GM23248 (cell line): ENCODE data around the gene VLDLR. TPM values are rescaled to one million over a fixed set of nuclear protein-coding genes. Genes with fewer than 3 reads are reported as not detected.

ENCODE experiments used
- DNase-seq: peaks from one replicate; pipeline ENCODE4 v3.0.0-alpha.2; 2015
- H2AFZ ChIP-seq: fragments of 200-600 bp; sonication (generic); 2 replicates; pipeline ENCODE4 v1.6.1; 2016; ENCODE audit warnings: antibody characterized with exemption
- H3F3A ChIP-seq: fragments of 200-600 bp; sonication (generic); 2 replicates; pipeline ENCODE4 v1.6.1; 2016; ENCODE audit warnings: mild to moderate bottlenecking, antibody characterized with exemption, mixed run types; ENCODE audit not compliant: insufficient read depth
- H3K27ac ChIP-seq: fragments of 200-600 bp; sonication (generic); 2 replicates; pipeline ENCODE4 v1.5.1; 2016; ENCODE audit warnings: mild to moderate bottlenecking
- H3K27me3 ChIP-seq: fragments of 200-600 bp; sonication (generic); replicated peaks from 2 replicates; pipeline ENCODE4 v1.6.1; 2016; ENCODE audit warnings: mild to moderate bottlenecking; ENCODE audit not compliant: insufficient read depth
- H3K36me3 ChIP-seq: fragments of 200-600 bp; sonication (generic); 2 replicates; pipeline ENCODE4 v1.6.1; 2016; ENCODE audit warnings: low read depth, mild to moderate bottlenecking
- H3K4me1 ChIP-seq: fragments of 200-600 bp; sonication (generic); 2 replicates; pipeline ENCODE4 v1.6.1; 2016; ENCODE audit warnings: mild to moderate bottlenecking; ENCODE audit not compliant: insufficient read depth
- H3K4me2 ChIP-seq: fragments of 200-600 bp; sonication (generic); one replicate; pipeline ENCODE4 v1.6.1; 2016; ENCODE audit warnings: mild to moderate bottlenecking; ENCODE audit not compliant: unreplicated experiment
- H3K4me3 ChIP-seq: fragments of 200-600 bp; sonication (generic); 2 replicates; pipeline ENCODE4 v1.5.1; 2016; ENCODE audit warnings: mild to moderate bottlenecking
- H3K79me2 ChIP-seq: fragments of 200-600 bp; sonication (generic); 2 replicates; pipeline ENCODE4 v1.6.1; 2016; ENCODE audit warnings: mild to moderate bottlenecking; ENCODE audit not compliant: insufficient read depth
- H3K9ac ChIP-seq: fragments of 200-600 bp; sonication (generic); 2 replicates; pipeline ENCODE4 v1.6.1; 2016; ENCODE audit warnings: mild to moderate bottlenecking
- H3K9me2 ChIP-seq: fragments of 200-600 bp; sonication (generic); 2 replicates; pipeline ENCODE4 v1.6.1; 2016; ENCODE audit warnings: mixed run types, mild to moderate bottlenecking, moderate library complexity; ENCODE audit not compliant: insufficient read depth
- H3K9me3 ChIP-seq: fragments of 200-600 bp; sonication (generic); one replicate; pipeline ENCODE4 v1.6.1; 2017; ENCODE audit warnings: low read depth
- H4K20me1 ChIP-seq: fragments of 200-600 bp; sonication (generic); 2 replicates; pipeline ENCODE4 v1.6.0; 2016; ENCODE audit not compliant: insufficient read depth
- EZH2 ChIP-seq: fragments of 200-600 bp; sonication (generic); IDR thresholded peaks from 2 replicates; pipeline ENCODE4 v1.6.1; 2018; ENCODE audit warnings: antibody characterized with exemption, mild to moderate bottlenecking; ENCODE audit not compliant: insufficient read depth, poor library complexity, severe bottlenecking
- EZH2phosphoT487 ChIP-seq: fragments of 200-600 bp; sonication (generic); IDR thresholded peaks from 2 replicates; pipeline ENCODE4 v1.6.1; 2018; ENCODE audit warnings: antibody characterized with exemption, moderate library complexity, mild to moderate bottlenecking, low read depth; ENCODE audit not compliant: insufficient read depth
- WGBS, 2 experiments: methylation state at CpG; one replicate each; pipeline ENCODE4 v1.1.6; 2015 to 2017; ENCODE audit warnings: low lambda C conversion rate in 2 of 2, low coverage in 1 of 2; ENCODE audit errors: missing lambda C conversion rate in 2 of 2; 5-methylcytosine and 5-hydroxymethylcytosine counted together
- in situ Hi-C: fragments of 300-500 bp; cut with MboI; formaldehyde crosslinking; loops from 2 replicates; pipeline ENCODE4 v1.15.0; 2020
- polyA plus RNA-seq: library from polyadenylated mRNA; unstranded; fragments of >200 nt; fragmentation: Nextera tagmentation; extraction: Ambion mirVana; gene quantifications from 2 replicates; pipeline ENCODE4 v1.2.1, GENCODE V29; 2016
- total RNA-seq: library from RNA; depleted of rRNA; stranded (reverse); fragments of >200 nt; shearing (Covaris generic); gene quantifications from 2 replicates; pipeline ENCODE4 v1.2.3, GENCODE V29; 2014

The VLDLR gene
- total and polyA plus RNA-seq, 2 experiments from 2014 or later, result 15.1 to 29.2 TPM

DNA sequence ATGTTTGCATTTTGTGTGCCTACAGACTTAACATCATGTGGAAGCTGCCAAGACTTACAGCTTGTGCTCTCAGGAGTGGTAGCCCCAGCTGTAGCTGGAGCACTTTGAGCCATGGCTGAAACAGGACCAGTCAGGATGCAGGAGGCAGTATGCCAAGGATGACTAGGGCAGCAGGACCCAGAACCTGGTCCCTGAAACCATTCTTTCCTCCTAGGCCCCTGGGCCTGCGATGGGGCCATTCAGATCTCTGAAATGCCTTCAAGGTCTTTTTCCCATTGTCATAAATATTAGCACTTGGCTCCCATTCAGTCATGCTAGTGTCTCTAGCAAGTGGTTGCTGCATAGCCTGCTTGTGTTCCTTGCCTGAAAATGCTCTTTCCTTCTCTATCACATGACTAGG, 29.6 kb upstream of the VLDLR start:
- Histone ChIP-seq H3K79me2 (no peaks in the 10 kb centered on the region), H3K27me3 (no peaks in the 10 kb centered on the region), H3K9me2 (no peaks in the 10 kb centered on the region), H3K4me3 (no peak overlapping the region), H3K4me2 (no peak overlapping the region), H3K9me3 (no peaks in the 10 kb centered on the region), H3K36me3 (no peaks in the 10 kb centered on the region), H3K9ac (no peak overlapping the region), H3K4me1 (no peaks in the 10 kb centered on the region), H4K20me1 (no peaks in the 10 kb centered on the region), H3F3A (no peaks in the 10 kb centered on the region), H2AFZ (no peak overlapping the region), H3K27ac (no peak overlapping the region)
- in situ Hi-C loops, result no loop called here
- 27 to 36% methylated on average over 1 of the region's 1 CpG for WGBS, 2 experiments
- no peak for DNase-seq
- no peak for TF ChIP-seq EZH2

DNA sequence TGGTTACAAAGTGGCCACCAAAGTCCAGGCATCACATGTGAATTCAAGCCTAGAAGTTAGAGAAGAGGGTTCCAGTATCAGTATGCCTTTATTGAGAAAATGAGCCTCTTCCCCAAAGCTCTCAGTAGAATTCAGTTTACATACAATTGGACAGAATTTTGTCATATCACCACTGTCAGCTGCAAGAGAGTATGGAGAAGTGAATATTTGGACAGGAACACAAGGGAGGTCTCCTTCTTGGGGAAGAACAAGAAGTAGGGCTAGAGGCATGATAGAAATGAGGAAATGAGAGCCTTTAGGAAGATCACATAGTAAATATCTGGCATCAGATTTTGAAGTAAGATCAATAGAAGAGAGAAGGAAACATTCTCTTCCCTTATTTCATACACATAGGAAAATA, 27.8 kb upstream of the VLDLR start:
- TF ChIP-seq EZH2 (no peak), EZH2phosphoT487 (no peak)
- H3F3A ChIP-seq, result no peaks in the 10 kb centered on the region

DNA sequence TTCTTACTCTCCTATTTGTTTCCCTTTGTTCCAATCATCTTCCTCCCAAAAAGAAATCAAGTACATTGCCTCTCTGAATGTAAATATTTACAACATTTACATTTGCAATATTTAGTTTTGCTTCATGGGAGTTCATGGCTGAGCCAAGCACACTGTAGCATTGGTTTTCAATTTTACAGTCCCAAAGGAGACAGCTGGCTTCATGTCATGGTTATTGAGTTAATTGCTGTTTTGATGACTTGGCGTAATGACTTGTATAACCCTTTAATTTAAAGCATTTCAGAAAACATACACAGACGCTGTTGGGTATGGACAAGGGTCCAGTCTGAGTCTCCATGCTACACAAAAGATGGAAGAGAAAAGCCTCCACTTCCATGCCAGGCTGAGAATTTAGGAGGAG, 25.6 kb upstream of the VLDLR start:
- no peak overlapping the region for H3K27ac ChIP-seq
- no peaks in the 10 kb centered on the region for H3K27me3 ChIP-seq
- H3K4me2 ChIP-seq, result no peak overlapping the region
- H2AFZ ChIP-seq, result no peak overlapping the region
- 66 to 69% methylated on average over 2 of the region's 2 CpGs for WGBS, 2 experiments
- no peaks in the 10 kb centered on the region for H3K9me2 ChIP-seq
- no peaks in the 10 kb centered on the region for H4K20me1 ChIP-seq
- in situ Hi-C loops, result no loop called here
- H3K4me3 ChIP-seq, result no peak overlapping the region
- no peak overlapping the region for H3K9ac ChIP-seq
- TF ChIP-seq EZH2phosphoT487, result no peak
- no peak for TF ChIP-seq EZH2
- no peaks in the 10 kb centered on the region for H3K36me3 ChIP-seq
- no peaks in the 10 kb centered on the region for H3K79me2 ChIP-seq
- H3K9me3 ChIP-seq, result no peaks in the 10 kb centered on the region
- H3K4me1 ChIP-seq, result no peaks in the 10 kb centered on the region
- no peaks in the 10 kb centered on the region for H3F3A ChIP-seq
- DNase-seq, result no peak

More for the DNA sequence above, 27.8 kb upstream of the VLDLR start:
- Histone ChIP-seq H3K4me2 (no peak overlapping the region), H2AFZ (no peak overlapping the region), H4K20me1 (no peaks in the 10 kb centered on the region), H3K9me3 (no peaks in the 10 kb centered on the region), H3K9me2 (no peaks in the 10 kb centered on the region), H3K27ac (no peak overlapping the region), H3K4me3 (no peak overlapping the region), H3K36me3 (no peaks in the 10 kb centered on the region), H3K27me3 (no peaks in the 10 kb centered on the region), H3K4me1 (no peaks in the 10 kb centered on the region), H3K9ac (no peak overlapping the region), H3K79me2 (no peaks in the 10 kb centered on the region)
- DNase-seq, result no peak
- in situ Hi-C loops, result no loop called here

DNA sequence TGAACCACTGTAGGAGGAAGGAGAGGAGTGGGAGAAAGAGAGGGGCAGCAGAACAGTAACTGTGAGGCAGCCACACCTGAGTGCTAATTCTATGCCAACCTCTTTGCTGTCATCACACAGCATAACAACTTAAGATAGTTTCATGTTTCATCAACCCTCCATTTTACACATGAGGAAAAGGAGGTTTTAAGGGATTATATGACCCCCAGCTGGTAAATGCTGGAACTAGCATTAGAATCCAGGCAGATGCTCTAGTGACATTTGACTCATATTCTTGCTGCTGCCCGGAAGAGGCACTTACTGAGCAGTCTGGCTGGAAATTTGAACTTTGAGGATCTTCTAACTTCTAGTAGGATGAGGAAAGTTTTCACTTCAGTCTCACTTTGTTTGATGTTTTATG, 24.1 kb upstream of the VLDLR start:
- in situ Hi-C loops, result no loop called here
- no peaks in the 10 kb centered on the region for H3K9me2 ChIP-seq
- no peaks in the 10 kb centered on the region for H3K4me1 ChIP-seq
- H3K9me3 ChIP-seq, result no peaks in the 10 kb centered on the region
- H3K4me2 ChIP-seq, result no peak overlapping the region
- TF ChIP-seq EZH2, result no peak
- TF ChIP-seq EZH2phosphoT487, result no peak
- no peak overlapping the region for H2AFZ ChIP-seq
- no peak overlapping the region for H3K9ac ChIP-seq
- no peaks in the 10 kb centered on the region for H3K36me3 ChIP-seq
- WGBS, 2 experiments, result 0 to 14% methylated on average over 1 of the region's 1 CpG
- H3K27ac ChIP-seq, result no peak overlapping the region
- no peaks in the 10 kb centered on the region for H4K20me1 ChIP-seq
- peak; percentile 52 for DNase-seq
- H3K79me2 ChIP-seq, result no peaks in the 10 kb centered on the region
- H3F3A ChIP-seq, result no peaks in the 10 kb centered on the region
- no peaks in the 10 kb centered on the region for H3K27me3 ChIP-seq
- H3K4me3 ChIP-seq, result no peak overlapping the region

DNA sequence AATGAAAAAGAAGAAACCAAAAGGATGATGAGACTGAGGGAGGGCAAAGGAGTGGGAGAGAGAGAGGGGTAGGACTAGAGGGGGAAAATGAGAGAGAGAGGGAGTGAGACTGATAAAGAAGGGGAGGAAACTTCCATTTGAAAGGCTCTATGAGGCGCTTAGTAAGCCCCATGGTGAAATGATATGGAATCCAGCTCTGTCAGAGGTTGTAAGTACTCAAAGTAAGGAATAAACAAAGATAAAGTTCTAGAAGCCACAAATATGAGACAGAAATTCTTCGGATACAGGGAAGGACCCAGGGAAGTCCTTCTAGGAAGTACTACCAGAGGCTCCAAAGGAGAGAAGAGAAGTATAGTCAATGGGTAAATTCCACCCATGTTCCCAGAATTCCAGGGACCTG, 21.7 kb upstream of the VLDLR start:
- in situ Hi-C loops, result no loop called here
- H4K20me1 ChIP-seq, result no peaks in the 10 kb centered on the region
- H3K36me3 ChIP-seq, result no peaks in the 10 kb centered on the region
- H3K4me1 ChIP-seq, result no peaks in the 10 kb centered on the region
- H3F3A ChIP-seq, result no peaks in the 10 kb centered on the region
- H2AFZ ChIP-seq, result no peak overlapping the region
- no peaks in the 10 kb centered on the region for H3K79me2 ChIP-seq
- H3K27ac ChIP-seq, result no peak overlapping the region
- no peak overlapping the region for H3K4me2 ChIP-seq
- WGBS, 2 experiments, result 85 to 90% methylated on average over 2 of the region's 2 CpGs
- no peaks in the 10 kb centered on the region for H3K9me2 ChIP-seq
- no peaks in the 10 kb centered on the region for H3K9me3 ChIP-seq
- no peak overlapping the region for H3K9ac ChIP-seq
- H3K4me3 ChIP-seq, result no peak overlapping the region
- no peaks in the 10 kb centered on the region for H3K27me3 ChIP-seq
- no peak for DNase-seq
- TF ChIP-seq EZH2, result no peak
- TF ChIP-seq EZH2phosphoT487, result no peak
